HEK293 (cell line): ENCODE results near the gene ABCA7.

Experiments used
- FEZF1 ChIP-seq: fragments of 450-650 bp; formaldehyde crosslinking; IDR thresholded peaks from 2 replicates; pipeline ENCODE4 v1.5.1; 2016; ENCODE audit warnings: missing biosample characterization, missing genetic modification characterization
- GLIS1 ChIP-seq: fragments of 450-650 bp; formaldehyde crosslinking; IDR thresholded peaks from 2 replicates; pipeline ENCODE4 v1.5.1; 2016; ENCODE audit warnings: missing biosample characterization, missing genetic modification characterization
- SCRT2 ChIP-seq: fragments of 450-650 bp; formaldehyde crosslinking; IDR thresholded peaks from 2 replicates; pipeline ENCODE4 v1.5.1; 2016; ENCODE audit warnings: missing biosample characterization, missing genetic modification characterization
- WT1 ChIP-seq: fragments of 450-650 bp; formaldehyde crosslinking; IDR thresholded peaks from 2 replicates; pipeline ENCODE4 v1.5.1; 2016; ENCODE audit warnings: missing biosample characterization, missing genetic modification characterization
- ZBTB7A ChIP-seq: fragments of 450-650 bp; formaldehyde crosslinking; IDR thresholded peaks from 2 replicates; pipeline ENCODE4 v1.5.1; 2016; ENCODE audit warnings: low read depth, missing biosample characterization, missing genetic modification characterization
- ZFP37 ChIP-seq: fragments of 450-650 bp; formaldehyde crosslinking; IDR thresholded peaks from 2 replicates; pipeline ENCODE4 v1.5.1; 2016; ENCODE audit warnings: missing biosample characterization, missing genetic modification characterization
- ZFP41 ChIP-seq: fragments of 450-650 bp; formaldehyde crosslinking; IDR thresholded peaks from 2 replicates; pipeline ENCODE4 v1.5.1; 2016; ENCODE audit warnings: missing biosample characterization, missing genetic modification characterization, borderline replicate concordance
- ZNF140 ChIP-seq: fragments of 450-650 bp; formaldehyde crosslinking; IDR thresholded peaks from 2 replicates; pipeline ENCODE4 v1.5.1; 2016; ENCODE audit warnings: missing biosample characterization, missing genetic modification characterization
- ZNF157 ChIP-seq: fragments of 450-650 bp; formaldehyde crosslinking; IDR thresholded peaks from 2 replicates; pipeline ENCODE4 v1.5.1; 2016; ENCODE audit warnings: missing biosample characterization, missing genetic modification characterization
- ZNF169 ChIP-seq: fragments of 450-650 bp; formaldehyde crosslinking; IDR thresholded peaks from 2 replicates; pipeline ENCODE4 v1.5.1; 2016; ENCODE audit warnings: missing biosample characterization, missing genetic modification characterization
- ZNF174 ChIP-seq: fragments of 450-650 bp; formaldehyde crosslinking; IDR thresholded peaks from 2 replicates; pipeline ENCODE4 v1.5.0; 2017; ENCODE audit warnings: missing biosample characterization, mild to moderate bottlenecking, missing genetic modification characterization
- ZNF175 ChIP-seq: fragments of 450-650 bp; formaldehyde crosslinking; IDR thresholded peaks from 2 replicates; pipeline ENCODE4 v1.5.1; 2016; ENCODE audit warnings: missing biosample characterization, missing genetic modification characterization
- ZNF335 ChIP-seq: fragments of 450-650 bp; formaldehyde crosslinking; conservative IDR thresholded peaks from 2 replicates; pipeline ENCODE4 v1.5.1; 2016; ENCODE audit warnings: missing biosample characterization, missing genetic modification characterization
- ZNF501 ChIP-seq: fragments of 450-650 bp; formaldehyde crosslinking; IDR thresholded peaks from 2 replicates; pipeline ENCODE4 v1.5.1; 2016; ENCODE audit warnings: missing biosample characterization, missing genetic modification characterization
- ZNF521 ChIP-seq: fragments of 450-650 bp; formaldehyde crosslinking; IDR thresholded peaks from 2 replicates; pipeline ENCODE4 v1.5.1; 2017; ENCODE audit warnings: missing biosample characterization, mild to moderate bottlenecking, missing genetic modification characterization
- ZNF596 ChIP-seq: fragments of 450-650 bp; IDR thresholded peaks from 2 replicates; pipeline ENCODE4 v1.5.0; 2018; ENCODE audit warnings: missing biosample characterization, mild to moderate bottlenecking, missing genetic modification characterization, moderate library complexity
- ZNF658 ChIP-seq: fragments of 450-650 bp; formaldehyde crosslinking; IDR thresholded peaks from 2 replicates; pipeline ENCODE4; 2016; ENCODE audit warnings: missing biosample characterization, missing genetic modification characterization
- ZNF707 ChIP-seq: fragments of 450-650 bp; formaldehyde crosslinking; IDR thresholded peaks from 2 replicates; pipeline ENCODE4 v1.5.1; 2016; ENCODE audit warnings: missing biosample characterization, missing genetic modification characterization
- ZNF747 ChIP-seq: fragments of 450-650 bp; formaldehyde crosslinking; IDR thresholded peaks from 2 replicates; pipeline ENCODE4 v1.5.1; 2016; ENCODE audit warnings: missing biosample characterization, missing genetic modification characterization
- ZNF776 ChIP-seq: fragments of 450-650 bp; formaldehyde crosslinking; IDR thresholded peaks from 2 replicates; pipeline ENCODE4 v1.5.0; 2017; ENCODE audit warnings: missing biosample characterization, missing genetic modification characterization, borderline replicate concordance
- ZNF837 ChIP-seq: fragments of 450-650 bp; formaldehyde crosslinking; IDR thresholded peaks from 2 replicates; pipeline ENCODE4 v1.5.1; 2016; ENCODE audit warnings: missing biosample characterization, missing genetic modification characterization
- TF ChIP-seq, protein P1 (sequence below): fragments of 450-650 bp; formaldehyde crosslinking; IDR thresholded peaks from 2 replicates; pipeline ENCODE4; 2016; ENCODE audit warnings: missing biosample characterization, missing genetic modification characterization
- TF ChIP-seq, protein P2 (sequence below): fragments of 450-650 bp; formaldehyde crosslinking; IDR thresholded peaks from 2 replicates; pipeline ENCODE4 v1.5.1; 2017; ENCODE audit warnings: missing biosample characterization, missing genetic modification characterization
- TF ChIP-seq, protein P3 (sequence below): fragments of 450-650 bp; formaldehyde crosslinking; IDR thresholded peaks from 2 replicates; pipeline ENCODE4 v1.5.1; 2016; ENCODE audit warnings: missing biosample characterization, missing genetic modification characterization
- TF ChIP-seq, protein P4 (sequence below): fragments of 450-650 bp; formaldehyde crosslinking; IDR thresholded peaks from 2 replicates; pipeline ENCODE4 v1.5.1; 2016; ENCODE audit warnings: missing biosample characterization, missing genetic modification characterization
- TF ChIP-seq, protein P5 (sequence below): fragments of 450-650 bp; formaldehyde crosslinking; IDR thresholded peaks from 2 replicates; pipeline ENCODE4 v1.5.1; 2016; ENCODE audit warnings: missing biosample characterization, missing genetic modification characterization
- TF ChIP-seq, protein P6 (sequence below): sonication (generic); formaldehyde crosslinking; IDR thresholded peaks from 2 replicates; pipeline ENCODE4 v1.8.1; 2022; ENCODE audit warnings: mild to moderate bottlenecking, moderate library complexity, missing genetic modification reagents
- TF ChIP-seq, protein P7 (sequence below): fragments of 450-650 bp; formaldehyde crosslinking; optimal IDR thresholded peaks from 2 replicates; pipeline ENCODE3; 2016; ENCODE audit warnings: missing biosample characterization, mild to moderate bottlenecking, missing genetic modification characterization
- TF ChIP-seq, protein P8 (sequence below): fragments of 450-650 bp; formaldehyde crosslinking; IDR thresholded peaks from 2 replicates; pipeline ENCODE4 v1.5.1; 2016; ENCODE audit warnings: missing biosample characterization, missing genetic modification characterization

Gene ABCA7

DNA sequence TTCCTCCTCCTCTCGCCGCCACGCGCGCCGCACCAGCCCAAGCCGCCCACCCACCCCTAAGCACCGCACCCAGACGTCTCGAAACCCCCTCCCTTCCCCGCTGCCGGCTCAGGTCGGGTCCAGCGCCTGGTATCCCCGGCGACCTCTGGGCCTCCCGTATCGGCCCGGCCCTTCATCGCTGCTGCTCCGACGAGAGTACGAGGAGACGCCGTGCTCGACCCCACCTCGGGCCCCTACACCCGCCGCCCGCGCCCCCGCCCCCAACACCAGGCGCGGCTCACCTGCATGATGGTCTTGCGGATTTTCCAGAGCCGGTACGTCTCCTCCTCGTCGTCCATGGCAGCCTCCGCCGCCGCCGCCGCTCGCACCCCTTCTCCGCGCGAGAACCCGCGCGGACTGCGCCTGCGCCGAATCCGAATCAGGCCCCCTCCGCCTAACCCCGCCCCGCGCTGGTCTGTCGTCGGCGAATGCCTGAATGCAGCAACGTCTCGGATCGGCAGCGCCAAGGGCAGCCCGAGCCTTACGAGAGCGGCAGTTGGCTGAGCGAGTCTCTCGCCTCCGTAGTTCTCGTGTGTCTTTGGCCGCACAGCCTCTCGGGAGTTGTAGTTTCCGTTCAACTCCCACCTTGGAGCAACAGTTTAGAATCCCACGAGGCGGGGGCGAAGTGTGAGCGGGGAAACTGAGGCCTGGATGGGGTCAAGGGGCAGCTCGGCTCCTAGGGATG is 55.2 kb downstream of the ABCA7 start, which contains the start of gene POLR2E (continued):
- TF ChIP-seq, protein P1, sequence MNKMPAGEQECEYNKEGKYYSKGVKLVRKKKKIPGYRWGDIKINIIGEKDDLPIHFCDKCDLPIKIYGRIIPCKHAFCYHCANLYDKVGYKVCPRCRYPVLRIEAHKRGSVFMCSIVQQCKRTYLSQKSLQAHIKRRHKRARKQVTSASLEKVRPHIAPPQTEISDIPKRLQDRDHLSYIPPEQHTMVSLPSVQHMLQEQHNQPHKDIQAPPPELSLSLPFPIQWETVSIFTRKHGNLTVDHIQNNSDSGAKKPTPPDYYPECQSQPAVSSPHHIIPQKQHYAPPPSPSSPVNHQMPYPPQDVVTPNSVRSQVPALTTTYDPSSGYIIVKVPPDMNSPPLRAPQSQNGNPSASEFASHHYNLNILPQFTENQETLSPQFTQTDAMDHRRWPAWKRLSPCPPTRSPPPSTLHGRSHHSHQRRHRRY (tag by site-specific recombination), result no peak
- TF ChIP-seq ZNF335 (tag by site-specific recombination) (peak; percentile 100), SCRT2 (tag by site-specific recombination) (peak; percentile 100), ZNF175 (tag by site-specific recombination) (no peak), ZNF658 (no peak), ZNF157 (tag by site-specific recombination) (no peak), ZNF776 (tag by site-specific recombination) (no peak), ZFP37 (tag by site-specific recombination) (no peak), ZNF707 (tag by site-specific recombination) (no peak), ZFP41 (tag by site-specific recombination) (no peak), ZNF174 (no peak), ZNF596 (no peak), FEZF1 (tag by site-specific recombination) (no peak), ZNF140 (tag by site-specific recombination) (no peak), GLIS1 (no peak), WT1 (no peak), ZNF837 (no peak), ZNF747 (no peak), ZNF521 (tag by site-specific recombination) (no peak), ZNF501 (peak; percentile 47; the same call in 1 of the 2 replicates), ZNF169 (tag by site-specific recombination) (no peak), ZBTB7A (no peak)
- TF ChIP-seq, protein P2, sequence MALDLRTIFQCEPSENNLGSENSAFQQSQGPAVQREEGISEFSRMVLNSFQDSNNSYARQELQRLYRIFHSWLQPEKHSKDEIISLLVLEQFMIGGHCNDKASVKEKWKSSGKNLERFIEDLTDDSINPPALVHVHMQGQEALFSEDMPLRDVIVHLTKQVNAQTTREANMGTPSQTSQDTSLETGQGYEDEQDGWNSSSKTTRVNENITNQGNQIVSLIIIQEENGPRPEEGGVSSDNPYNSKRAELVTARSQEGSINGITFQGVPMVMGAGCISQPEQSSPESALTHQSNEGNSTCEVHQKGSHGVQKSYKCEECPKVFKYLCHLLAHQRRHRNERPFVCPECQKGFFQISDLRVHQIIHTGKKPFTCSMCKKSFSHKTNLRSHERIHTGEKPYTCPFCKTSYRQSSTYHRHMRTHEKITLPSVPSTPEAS (tag by site-specific recombination), result no peak
- TF ChIP-seq, protein P3, sequence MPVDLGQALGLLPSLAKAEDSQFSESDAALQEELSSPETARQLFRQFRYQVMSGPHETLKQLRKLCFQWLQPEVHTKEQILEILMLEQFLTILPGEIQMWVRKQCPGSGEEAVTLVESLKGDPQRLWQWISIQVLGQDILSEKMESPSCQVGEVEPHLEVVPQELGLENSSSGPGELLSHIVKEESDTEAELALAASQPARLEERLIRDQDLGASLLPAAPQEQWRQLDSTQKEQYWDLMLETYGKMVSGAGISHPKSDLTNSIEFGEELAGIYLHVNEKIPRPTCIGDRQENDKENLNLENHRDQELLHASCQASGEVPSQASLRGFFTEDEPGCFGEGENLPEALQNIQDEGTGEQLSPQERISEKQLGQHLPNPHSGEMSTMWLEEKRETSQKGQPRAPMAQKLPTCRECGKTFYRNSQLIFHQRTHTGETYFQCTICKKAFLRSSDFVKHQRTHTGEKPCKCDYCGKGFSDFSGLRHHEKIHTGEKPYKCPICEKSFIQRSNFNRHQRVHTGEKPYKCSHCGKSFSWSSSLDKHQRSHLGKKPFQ (tag by site-specific recombination), result no peak
- TF ChIP-seq, protein P4, sequence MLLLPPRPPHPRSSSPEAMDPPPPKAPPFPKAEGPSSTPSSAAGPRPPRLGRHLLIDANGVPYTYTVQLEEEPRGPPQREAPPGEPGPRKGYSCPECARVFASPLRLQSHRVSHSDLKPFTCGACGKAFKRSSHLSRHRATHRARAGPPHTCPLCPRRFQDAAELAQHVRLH (tag by site-specific recombination), result no peak
- TF ChIP-seq, protein P5, sequence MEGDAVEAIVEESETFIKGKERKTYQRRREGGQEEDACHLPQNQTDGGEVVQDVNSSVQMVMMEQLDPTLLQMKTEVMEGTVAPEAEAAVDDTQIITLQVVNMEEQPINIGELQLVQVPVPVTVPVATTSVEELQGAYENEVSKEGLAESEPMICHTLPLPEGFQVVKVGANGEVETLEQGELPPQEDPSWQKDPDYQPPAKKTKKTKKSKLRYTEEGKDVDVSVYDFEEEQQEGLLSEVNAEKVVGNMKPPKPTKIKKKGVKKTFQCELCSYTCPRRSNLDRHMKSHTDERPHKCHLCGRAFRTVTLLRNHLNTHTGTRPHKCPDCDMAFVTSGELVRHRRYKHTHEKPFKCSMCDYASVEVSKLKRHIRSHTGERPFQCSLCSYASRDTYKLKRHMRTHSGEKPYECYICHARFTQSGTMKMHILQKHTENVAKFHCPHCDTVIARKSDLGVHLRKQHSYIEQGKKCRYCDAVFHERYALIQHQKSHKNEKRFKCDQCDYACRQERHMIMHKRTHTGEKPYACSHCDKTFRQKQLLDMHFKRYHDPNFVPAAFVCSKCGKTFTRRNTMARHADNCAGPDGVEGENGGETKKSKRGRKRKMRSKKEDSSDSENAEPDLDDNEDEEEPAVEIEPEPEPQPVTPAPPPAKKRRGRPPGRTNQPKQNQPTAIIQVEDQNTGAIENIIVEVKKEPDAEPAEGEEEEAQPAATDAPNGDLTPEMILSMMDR (tag by site-specific recombination), result no peak
- TF ChIP-seq, protein P6, sequence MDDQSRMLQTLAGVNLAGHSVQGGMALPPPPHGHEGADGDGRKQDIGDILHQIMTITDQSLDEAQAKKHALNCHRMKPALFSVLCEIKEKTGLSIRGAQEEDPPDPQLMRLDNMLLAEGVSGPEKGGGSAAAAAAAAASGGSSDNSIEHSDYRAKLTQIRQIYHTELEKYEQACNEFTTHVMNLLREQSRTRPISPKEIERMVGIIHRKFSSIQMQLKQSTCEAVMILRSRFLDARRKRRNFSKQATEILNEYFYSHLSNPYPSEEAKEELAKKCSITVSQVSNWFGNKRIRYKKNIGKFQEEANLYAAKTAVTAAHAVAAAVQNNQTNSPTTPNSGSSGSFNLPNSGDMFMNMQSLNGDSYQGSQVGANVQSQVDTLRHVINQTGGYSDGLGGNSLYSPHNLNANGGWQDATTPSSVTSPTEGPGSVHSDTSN (CRISPR knock-in tag), result 0 out of 2 replicates have a peak, but pooled peaks have one; percentile 38
- TF ChIP-seq, protein P7, sequence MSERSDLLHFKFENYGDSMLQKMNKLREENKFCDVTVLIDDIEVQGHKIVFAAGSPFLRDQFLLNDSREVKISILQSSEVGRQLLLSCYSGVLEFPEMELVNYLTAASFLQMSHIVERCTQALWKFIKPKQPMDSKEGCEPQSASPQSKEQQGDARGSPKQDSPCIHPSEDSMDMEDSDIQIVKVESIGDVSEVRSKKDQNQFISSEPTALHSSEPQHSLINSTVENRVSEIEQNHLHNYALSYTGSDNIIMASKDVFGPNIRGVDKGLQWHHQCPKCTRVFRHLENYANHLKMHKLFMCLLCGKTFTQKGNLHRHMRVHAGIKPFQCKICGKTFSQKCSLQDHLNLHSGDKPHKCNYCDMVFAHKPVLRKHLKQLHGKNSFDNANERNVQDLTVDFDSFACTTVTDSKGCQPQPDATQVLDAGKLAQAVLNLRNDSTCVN (tag by site-specific recombination), result peak; percentile 91
- TF ChIP-seq, protein P8, sequence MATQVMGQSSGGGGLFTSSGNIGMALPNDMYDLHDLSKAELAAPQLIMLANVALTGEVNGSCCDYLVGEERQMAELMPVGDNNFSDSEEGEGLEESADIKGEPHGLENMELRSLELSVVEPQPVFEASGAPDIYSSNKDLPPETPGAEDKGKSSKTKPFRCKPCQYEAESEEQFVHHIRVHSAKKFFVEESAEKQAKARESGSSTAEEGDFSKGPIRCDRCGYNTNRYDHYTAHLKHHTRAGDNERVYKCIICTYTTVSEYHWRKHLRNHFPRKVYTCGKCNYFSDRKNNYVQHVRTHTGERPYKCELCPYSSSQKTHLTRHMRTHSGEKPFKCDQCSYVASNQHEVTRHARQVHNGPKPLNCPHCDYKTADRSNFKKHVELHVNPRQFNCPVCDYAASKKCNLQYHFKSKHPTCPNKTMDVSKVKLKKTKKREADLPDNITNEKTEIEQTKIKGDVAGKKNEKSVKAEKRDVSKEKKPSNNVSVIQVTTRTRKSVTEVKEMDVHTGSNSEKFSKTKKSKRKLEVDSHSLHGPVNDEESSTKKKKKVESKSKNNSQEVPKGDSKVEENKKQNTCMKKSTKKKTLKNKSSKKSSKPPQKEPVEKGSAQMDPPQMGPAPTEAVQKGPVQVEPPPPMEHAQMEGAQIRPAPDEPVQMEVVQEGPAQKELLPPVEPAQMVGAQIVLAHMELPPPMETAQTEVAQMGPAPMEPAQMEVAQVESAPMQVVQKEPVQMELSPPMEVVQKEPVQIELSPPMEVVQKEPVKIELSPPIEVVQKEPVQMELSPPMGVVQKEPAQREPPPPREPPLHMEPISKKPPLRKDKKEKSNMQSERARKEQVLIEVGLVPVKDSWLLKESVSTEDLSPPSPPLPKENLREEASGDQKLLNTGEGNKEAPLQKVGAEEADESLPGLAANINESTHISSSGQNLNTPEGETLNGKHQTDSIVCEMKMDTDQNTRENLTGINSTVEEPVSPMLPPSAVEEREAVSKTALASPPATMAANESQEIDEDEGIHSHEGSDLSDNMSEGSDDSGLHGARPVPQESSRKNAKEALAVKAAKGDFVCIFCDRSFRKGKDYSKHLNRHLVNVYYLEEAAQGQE (tag by site-specific recombination), result no peak
